Amniotic stem cell (primary cell): ENCODE measurements around the gene NT5M.

ENCODE experiments used
- DNase-seq: peaks from one replicate; lab custom pipeline; 2025; lab: John Stamatoyannopoulos, UW

Gene NT5M

GRCh38 chr17:17395246-17395802 is 92.2 kb downstream of the NT5M start:
- no peak for DNase-seq

- no peak for DNase-seq
Measured at GRCh38 chr17:17395885-17396284, 92.7 kb downstream of the NT5M start.
